Stimulated activated CD4-positive, alpha-beta T cell treated with anti-CD3 and anti-CD28 coated beads, Interleukin-4, amount 100 ng/mL, for 1 hour (primary cell): Measurements from ENCODE around the gene PNMT.
"Not testable (repeated sequence)": the region's sequence is repeated elsewhere in the genome, so short reads cannot be mapped to it uniquely, and the experiment has no call there.

ENCODE experiments used
- DNase-seq: peaks from one replicate; pipeline ENCODE4 v3.0.0-alpha.2; 2020

PNMT gene

DNA sequence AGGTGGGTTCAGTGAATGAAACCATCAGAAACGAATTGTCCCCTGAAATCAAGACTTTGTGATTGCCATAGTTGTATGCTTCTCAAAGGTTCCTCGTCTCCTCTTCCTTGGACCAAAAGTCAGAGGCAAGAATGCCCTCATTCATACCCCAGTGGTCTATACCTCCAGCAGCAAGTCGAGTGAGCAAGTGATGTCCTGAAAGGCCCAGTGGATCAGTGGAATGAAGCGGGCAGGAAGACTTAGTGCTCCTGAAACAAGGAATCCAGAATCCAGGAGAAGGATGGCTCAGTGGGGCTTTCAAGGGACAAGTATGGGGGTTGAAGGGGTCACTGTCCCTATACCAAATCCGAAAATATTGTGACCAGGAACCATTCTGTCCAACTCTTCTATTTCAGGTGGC lies 26.3 kb downstream of the PNMT start:
- no peak for DNase-seq

GRCh38 chr17:39695089-39695474 lies 26.8 kb downstream of the PNMT start:
- no peak for DNase-seq

DNA sequence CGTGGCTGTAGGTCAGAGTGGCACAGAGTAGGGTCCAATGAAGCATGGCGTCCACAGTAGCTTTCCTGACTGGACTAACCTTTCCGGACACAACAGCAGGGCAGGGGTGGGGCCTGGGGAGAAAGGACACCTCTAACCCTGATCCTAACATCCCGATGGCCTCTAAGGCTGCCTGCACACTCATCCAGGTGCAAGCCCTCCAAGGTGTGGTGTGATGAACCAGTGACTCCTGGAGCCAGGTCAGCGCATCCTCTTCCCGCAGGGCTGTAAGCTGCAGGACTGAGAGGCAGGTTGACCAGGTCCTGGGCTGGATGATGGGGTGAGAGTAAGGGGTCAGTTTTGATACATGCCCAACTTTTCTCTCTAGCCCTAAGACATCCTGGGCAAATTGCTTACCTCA lies 28.5 kb downstream of the PNMT start:
- DNase-seq, result no peak

GRCh38 chr17:39697961-39698360 lies 29.7 kb downstream of the PNMT start:
- no peak for DNase-seq

GRCh38 chr17:39699157-39699817 lies 31.0 kb downstream of the PNMT start:
- not testable (repeated sequence) for DNase-seq

- no peak for DNase-seq
Observed at GRCh38 chr17:39699818-39700147, 31.5 kb downstream of the PNMT start, which contains the start of gene ERBB2. TSS of gene ERBB2 (plus strand) at chr17:39700064. CDS start at chr17:39700239, 175 bp downstream.

DNA sequence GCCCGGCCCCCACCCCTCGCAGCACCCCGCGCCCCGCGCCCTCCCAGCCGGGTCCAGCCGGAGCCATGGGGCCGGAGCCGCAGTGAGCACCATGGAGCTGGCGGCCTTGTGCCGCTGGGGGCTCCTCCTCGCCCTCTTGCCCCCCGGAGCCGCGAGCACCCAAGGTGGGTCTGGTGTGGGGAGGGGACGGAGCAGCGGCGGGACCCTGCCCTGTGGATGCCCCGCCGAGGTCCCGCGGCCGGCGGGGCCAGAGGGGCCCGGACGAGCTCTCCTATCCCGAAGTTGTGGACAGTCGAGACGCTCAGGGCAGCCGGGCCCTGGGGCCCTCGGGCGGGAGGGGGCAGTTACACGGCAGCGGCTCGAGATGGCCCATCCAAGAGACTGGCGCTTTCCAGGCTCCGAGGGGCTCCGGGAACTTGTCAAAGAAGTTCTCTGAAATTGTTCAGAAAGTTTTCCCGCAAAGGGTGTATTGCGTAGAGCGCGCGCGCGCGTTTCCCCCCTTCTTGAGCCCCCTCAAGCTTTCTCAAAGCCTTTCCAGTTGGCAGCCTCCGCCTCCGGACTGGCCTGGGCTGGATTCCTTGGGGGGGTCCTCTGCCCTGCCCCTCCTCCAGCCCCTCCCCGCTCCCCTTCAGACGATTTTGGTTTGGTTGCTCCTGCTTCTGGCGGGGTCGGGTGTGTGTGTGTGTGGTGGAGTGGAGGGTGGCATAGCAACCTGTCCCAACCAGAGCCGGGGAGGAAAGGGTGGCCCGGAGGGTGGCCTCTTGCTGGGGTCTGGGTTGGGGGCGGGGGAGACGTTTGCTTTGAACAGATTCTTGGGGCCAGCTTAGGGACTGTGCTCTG lies 32.1 kb downstream of the PNMT start:
- DNase-seq, result no peak

DNA sequence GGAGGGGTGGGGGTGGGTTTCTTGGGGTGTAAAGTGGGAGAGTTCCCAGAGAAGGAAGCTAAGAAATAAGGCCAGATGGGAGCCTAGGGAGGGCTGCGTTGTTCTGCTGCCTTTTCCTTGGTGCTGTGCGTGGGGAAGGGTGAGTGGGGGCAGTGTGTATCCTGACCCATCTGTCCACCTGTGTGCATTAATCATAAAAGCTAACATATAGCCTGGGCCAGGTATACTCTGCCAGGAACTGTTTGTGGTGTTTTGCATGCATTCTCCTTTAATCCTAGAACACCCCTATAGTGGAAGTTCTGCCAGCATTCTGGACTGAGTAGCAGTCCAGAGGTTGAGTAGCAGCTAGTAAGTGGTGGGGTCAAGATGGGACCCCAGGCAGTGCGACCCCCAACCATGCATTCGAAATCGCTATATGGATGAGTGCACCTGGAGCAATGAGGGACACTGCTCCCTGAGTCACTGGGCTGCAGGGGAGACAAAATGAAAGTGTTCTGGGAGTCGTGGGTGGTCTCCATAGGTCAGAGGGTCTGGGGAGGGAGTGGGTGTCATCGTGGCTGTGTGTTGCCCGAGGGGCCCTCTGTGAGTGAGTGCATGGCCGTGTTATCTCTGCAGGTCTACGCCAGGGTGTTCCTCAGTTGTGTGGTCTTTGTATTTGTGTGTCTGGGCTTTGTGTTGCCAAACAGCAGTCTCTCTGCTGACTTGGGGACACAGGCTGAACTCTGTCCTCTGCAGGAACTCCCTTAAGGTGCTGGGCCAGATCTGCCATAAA lies 32.9 kb downstream of the PNMT start:
- no peak for DNase-seq

DNA sequence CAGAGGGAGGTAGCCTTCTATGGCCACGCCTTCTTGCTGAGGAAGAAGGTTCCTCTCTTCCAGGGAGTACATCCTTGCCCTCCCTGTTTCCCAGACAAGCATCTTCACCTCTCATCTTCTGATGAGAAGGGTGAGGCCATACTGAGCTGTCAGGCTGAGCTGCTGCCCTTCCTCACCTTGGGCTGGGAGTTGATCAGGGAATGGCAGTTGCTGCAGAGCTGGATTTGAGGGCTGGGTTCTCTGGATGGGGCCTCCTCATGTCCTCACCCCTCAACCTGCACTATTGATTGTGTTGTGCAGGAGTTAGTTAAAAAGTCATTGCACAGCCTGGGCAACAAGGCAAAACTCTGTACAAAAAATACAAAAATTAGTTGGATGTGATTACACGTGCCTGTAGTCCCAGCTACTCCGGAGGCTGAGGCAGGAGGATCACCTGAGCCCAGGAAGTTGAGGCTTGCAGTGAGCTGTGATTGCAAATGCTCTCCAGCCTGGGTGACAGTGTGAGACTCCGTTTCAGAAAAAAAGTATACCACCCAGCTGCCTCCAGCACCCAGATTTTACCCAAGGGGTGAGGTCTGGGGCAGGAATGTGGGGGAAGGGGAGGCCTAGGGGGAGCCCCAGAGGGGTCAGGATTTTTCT lies 33.6 kb downstream of the PNMT start:
- DNase-seq, result no peak

- no peak for DNase-seq
Observed at GRCh38 chr17:39702901-39703893, 34.9 kb downstream of the PNMT start.

DNA sequence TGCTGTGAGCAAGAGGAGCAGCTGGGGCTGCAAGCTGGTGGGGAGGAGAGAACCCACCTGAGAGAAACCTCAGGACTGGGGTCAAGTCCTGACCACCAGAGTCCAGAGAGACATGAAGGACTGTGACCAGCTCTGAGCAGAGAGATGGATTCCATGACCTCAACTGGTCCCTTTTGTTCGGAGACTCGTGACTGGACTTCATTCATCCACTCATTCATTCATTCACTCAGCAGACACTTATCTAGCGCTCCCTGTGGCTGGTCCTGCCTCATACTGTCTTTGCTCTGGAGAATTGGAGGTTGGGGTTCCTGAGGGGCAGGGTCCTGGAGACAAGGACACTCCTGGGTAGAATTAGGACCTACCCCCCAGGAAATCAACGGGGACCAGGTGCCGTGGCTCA lies 35.7 kb downstream of the PNMT start:
- no peak for DNase-seq

GRCh38 chr17:39704821-39705551 lies 36.7 kb downstream of the PNMT start:
- DNase-seq, result no peak

GRCh38 chr17:39705786-39706348 lies 37.6 kb downstream of the PNMT start:
- DNase-seq, result no peak

DNA sequence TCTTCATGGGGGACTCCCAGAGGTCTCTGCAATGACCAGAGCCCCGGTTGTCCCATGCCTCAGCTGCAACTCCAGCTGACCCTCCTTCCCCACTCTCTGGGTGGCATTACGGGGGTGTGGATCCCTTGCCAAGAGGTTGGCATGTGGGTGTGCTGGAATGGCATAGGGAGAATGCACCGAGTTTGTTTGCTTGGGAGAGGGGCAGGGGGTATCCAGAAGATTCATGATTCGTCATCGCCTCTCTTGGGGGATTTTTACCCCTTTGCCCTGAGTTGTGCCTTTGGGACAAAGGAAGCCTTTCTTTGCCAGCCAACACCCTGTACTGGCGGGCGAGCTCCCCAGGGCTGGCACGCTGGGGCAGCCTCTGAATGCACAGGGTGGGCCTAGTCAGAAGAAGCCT lies 38.1 kb downstream of the PNMT start:
- no peak for DNase-seq

DNA sequence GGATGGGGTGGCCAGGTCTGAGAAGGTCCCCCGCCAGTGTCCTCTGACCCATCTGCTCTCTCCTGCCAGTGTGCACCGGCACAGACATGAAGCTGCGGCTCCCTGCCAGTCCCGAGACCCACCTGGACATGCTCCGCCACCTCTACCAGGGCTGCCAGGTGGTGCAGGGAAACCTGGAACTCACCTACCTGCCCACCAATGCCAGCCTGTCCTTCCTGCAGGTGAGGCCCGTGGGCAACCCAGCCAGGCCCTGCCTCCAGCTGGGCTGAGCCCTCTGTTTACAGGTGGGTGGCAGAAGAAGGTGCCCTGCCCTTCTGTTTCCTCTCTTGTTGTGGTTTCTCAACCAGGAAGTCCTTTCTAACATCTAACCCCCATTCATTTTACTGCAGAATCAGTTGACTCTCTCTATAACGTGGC lies 38.7 kb downstream of the PNMT start:
- no peak for DNase-seq

- no peak for DNase-seq
Observed at GRCh38 chr17:39709319-39709997, 41.2 kb downstream of the PNMT start.

- no peak for DNase-seq
Observed at GRCh38 chr17:39709998-39710964, 42.0 kb downstream of the PNMT start.

DNA sequence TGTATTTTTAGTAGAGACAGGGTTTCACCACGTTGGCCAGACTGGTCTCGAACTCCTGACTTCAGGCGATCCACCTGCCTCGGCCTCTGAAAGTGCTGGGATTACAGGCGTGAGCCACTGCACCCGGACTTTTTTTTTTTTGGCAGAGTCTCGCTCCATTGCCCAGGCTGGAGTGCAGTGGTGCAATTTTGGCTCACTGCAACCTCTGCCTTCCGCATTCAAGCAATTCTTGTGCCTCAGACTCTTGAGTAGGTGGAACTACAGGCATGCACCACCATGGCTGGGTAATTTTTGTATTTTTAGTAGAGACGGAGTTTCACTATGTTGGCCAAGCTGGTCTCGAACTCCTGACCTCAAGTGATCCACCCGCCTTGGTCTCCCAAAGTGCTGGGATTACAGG lies 42.8 kb downstream of the PNMT start:
- DNase-seq, result not testable (repeated sequence)

DNA sequence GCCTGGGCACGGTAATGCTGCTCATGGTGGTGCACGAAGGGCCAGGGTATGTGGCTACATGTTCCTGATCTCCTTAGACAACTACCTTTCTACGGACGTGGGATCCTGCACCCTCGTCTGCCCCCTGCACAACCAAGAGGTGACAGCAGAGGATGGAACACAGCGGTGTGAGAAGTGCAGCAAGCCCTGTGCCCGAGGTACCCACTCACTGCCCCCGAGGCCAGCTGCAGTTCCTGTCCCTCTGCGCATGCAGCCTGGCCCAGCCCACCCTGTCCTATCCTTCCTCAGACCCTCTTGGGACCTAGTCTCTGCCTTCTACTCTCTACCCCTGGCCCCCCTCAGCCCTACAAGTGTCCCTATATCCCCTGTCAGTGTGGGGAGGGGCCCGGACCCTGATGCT lies 43.6 kb downstream of the PNMT start:
- DNase-seq, result no peak
